Gastroesophageal sphincter (tissue), 3 donors: ENCODE data around the gene CAMK2B.

Source experiments
- CTCF ChIP-seq, 4 experiments: fragments of 200-600 bp in 2 of 4; fragments of 450-650 bp in 2 of 4; sonication (generic) in 1 of 4; IDR thresholded peaks; one replicate each; pipeline ENCODE4 v1.5.1; 2017 to 2019; ENCODE audit warnings: antibody characterized with exemption in 4 of 4, mild to moderate bottlenecking in 2 of 4, moderate library complexity in 2 of 4
- POLR2AphosphoS5 ChIP-seq: sonication (generic); formaldehyde crosslinking; IDR thresholded peaks from one replicate; pipeline ENCODE4 v1.6.1; 2017; ENCODE audit warnings: antibody characterized with exemption

GRCh38 chr7:44242091-44242490 is 83.3 kb downstream of the CAMK2B start:
- TF ChIP-seq CTCF (IDR thresholded peaks at IDR 0.05) (no peak), POLR2AphosphoS5 (no peak)
